ENCODE measurements around the gene SART3.

SART3 gene

GRCh38 chr12:108605690-108606406 is 44.9 kb upstream of the SART3 start:
- TF ChIP-seq CTCF (IDR thresholded peaks at IDR 0.05), result no peak

GRCh38 chr12:108605000-108605689 is 44.2 kb upstream of the SART3 start:
- no peak for TF ChIP-seq CTCF (IDR thresholded peaks at IDR 0.05)

- TF ChIP-seq CTCF (IDR thresholded peaks at IDR 0.05), result no peak
These were observed 43.4 kb upstream of the SART3 start for GRCh38 chr12:108604208-108604941.

GRCh38 chr12:108603743-108604142 is 42.8 kb upstream of the SART3 start:
- no peak for TF ChIP-seq CTCF (IDR thresholded peaks at IDR 0.05)

GRCh38 chr12:108602976-108603704 is 42.2 kb upstream of the SART3 start:
- no peak for TF ChIP-seq CTCF (IDR thresholded peaks at IDR 0.05)

- TF ChIP-seq CTCF (IDR thresholded peaks at IDR 0.05), result no peak
These were observed 41.3 kb upstream of the SART3 start for GRCh38 chr12:108602209-108602705.

GRCh38 chr12:108600702-108601007 is 39.7 kb upstream of the SART3 start:
- no peak for TF ChIP-seq CTCF (IDR thresholded peaks at IDR 0.05)

Measured in LNCAP (cell line).